Anterior cingulate cortex (tissue), 58 donors: ENCODE measurements around the gene KMT2C.

Source experiments
- DNase-seq, 58 donors: peaks; one replicate each; lab custom pipeline; 2025; lab: John Stamatoyannopoulos, UW

Gene KMT2C

DNA sequence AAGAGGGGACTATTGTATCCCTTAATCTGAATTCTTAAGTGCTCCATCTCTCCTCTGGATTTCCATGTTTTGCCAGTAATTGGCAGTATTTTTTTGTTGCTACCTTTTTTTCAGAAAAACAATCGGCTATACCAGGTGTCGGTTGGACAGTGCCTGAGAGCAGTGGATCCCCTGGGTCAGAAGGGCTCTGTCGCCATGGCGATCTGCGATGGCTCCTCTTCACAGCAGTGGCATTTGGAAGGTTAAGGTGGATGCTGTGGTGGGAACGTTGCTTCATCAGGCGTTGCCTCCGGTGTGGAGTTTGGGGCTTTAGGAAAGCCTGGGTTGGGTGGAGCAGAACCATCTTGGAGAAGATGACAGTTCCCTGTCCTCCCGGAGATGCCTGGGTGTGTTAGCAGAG is 314.4 kb downstream of the KMT2C start:
- no peak for DNase-seq

- no peak for DNase-seq
Observed at GRCh38 chr7:152120776-152121175, 315.0 kb downstream of the KMT2C start.

DNA sequence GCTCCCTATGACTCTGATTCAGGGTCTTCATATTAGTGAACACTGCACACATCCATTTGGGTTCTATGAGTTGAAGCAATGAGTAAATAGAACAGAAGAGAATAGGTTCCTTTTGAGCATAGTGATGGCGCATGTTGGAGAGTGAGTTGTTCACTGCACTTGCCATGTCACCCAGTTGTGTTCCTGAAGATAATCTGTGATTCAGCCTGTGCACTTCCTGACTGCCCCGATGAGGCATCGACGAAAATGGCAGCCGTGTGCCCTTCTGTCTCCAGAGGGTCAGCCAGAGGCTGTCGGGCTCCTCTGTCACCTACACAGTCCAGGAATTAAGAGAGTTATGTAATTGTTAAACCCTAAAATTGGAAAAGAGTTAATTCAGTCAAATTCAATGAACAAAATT is 315.6 kb downstream of the KMT2C start:
- DNase-seq = no peak

GRCh38 chr7:152117356-152117755 is 318.4 kb downstream of the KMT2C start:
- no peak for DNase-seq

DNA sequence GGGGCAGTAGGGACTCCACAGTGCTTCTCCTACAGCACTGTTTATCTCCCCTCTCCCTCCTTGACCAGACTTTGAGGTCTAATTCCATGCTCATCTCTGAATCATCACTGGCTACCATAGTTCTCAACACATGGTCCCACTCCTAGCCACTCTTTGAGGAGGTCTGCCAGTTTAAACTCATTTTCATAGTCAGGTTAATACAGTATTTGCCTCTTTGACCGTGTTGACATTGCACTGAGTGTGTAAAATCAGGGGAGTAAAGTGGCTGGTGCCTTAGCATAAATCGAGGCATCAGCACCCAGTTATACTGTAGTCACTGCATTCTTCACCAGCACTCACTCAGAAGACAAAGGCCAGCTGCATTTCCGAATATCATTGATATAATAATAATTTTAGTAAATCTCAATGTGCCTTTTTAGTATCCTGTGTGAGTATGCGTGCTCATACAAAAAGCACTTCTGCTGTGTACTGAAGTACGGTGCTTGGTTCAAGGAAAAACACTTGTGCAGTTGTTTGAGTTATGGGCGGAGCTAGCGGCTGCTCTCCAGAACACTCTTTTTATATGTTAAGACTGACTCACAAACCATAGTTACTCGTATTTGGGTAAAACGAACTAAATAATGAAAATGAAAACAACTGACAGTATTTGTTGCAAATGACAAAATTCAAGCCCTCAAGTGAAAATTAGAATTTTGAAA is 320.6 kb downstream of the KMT2C start:
- DNase-seq = no peak

GRCh38 chr7:152112829-152113228 is 323.0 kb downstream of the KMT2C start:
- DNase-seq = no peak

DNA sequence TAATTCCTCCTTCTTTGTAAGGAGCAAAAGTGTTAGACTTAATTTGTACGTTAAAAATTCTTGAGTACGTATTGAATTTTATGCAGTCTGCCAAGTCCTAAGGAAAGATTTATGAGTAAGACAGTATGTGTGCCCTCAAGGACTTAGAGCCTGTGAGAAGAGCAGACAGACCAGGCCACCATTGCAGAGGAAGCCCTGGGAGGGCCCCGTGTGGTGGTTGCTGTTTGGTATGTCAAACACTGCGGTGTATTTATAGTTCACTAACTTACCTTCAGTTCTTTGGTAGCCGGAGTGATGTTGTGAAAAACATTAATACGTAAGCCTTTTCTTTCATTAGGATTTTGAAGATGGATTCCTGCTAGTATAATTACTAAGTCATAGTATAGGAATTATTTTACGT is 327.4 kb downstream of the KMT2C start:
- no peak for DNase-seq

DNA sequence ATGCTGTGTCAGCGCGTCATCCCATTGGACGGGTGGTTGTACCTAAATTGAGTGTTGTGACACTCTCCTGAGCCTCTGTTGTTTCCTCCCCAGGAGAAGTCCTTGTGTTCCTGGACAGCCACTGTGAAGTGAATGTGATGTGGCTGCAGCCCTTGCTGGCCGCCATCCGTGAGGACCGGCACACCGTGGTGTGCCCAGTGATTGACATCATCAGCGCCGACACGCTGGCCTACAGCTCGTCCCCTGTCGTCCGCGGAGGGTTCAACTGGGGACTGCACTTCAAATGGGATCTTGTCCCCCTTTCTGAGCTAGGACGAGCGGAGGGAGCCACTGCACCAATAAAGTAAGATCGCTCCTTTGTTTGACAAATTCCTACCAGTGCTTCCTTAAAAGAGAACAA is 327.9 kb downstream of the KMT2C start:
- no peak for DNase-seq

- DNase-seq = no peak
Observed at GRCh38 chr7:152106990-152107389, 328.8 kb downstream of the KMT2C start.

DNA sequence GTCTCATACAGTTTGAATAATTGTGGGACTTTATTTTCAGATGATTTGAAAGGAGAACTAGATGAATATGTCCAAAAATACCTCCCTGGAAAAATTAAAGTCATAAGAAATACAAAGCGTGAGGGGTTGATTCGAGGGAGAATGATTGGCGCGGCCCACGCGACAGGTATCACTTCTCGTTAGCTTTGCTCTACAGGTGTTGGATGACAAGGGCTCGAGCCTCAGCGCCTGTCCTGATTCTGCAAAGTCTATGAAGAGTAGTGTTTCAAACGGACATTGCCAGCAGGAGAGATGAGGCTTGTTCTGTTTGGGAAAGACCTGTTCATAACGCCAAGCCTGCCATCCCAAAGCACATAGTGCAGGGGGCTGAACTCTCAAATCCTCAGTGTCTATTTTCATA is 330.6 kb downstream of the KMT2C start:
- no peak for DNase-seq

GRCh38 chr7:152103691-152104090 is 332.1 kb downstream of the KMT2C start:
- DNase-seq = no peak

DNA sequence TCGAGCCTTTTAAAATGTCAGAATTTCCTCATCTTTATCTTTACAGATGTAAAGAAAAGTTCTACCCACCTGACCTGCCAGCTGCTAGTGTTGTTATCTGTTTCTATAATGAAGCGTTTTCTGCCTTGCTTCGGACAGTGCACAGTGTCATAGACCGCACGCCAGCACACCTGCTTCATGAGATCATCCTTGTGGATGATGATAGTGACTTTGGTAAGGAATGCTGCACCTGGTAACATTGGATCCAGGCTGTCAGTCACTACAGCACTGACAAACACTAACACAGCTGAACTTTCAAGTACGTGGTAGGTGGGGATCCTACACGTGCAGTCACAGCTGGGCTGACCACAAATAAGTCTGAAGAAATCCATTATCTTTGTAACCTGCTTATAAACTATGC is 332.7 kb downstream of the KMT2C start:
- no peak for DNase-seq

DNA sequence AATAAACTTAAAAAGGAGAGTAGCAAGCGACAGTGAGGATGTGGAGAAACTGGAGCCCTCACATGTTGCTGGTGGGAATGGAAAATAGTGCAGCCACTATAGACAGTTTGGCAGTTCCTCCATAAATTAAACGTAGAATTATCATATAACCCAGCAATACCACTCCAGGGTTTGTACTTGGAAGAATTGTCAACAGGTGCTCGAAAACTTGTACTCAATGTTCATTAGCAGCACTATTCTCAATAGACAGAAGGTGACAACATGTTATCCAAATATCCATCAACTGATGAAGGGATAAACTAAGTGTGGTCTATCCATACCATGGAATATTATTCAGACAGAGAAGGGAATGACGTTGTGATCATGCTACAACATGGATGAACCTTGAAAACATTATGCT is 338.5 kb downstream of the KMT2C start:
- DNase-seq = no peak

DNA sequence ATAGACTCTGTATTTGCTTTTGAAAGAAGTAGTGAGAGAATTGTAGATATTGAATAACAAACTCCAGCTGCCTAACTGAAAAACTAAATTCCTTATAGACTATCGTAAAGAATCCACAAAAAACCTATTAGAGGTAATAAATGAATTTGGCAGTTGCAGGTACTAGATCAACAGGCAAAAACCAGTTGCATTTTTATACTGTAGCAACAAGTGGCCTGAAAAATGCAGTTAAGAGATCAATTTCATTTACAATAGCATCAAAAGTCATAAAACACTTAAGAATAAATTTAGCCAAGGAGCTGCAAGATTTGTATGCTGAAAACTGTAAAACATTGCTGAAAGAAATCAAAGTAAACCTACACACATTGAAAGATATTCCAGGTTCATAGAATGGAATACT is 340.0 kb downstream of the KMT2C start:
- DNase-seq = no peak

GRCh38 chr7:152093717-152094116 is 342.1 kb downstream of the KMT2C start:
- no peak for DNase-seq

- no peak for DNase-seq
Observed at GRCh38 chr7:152090747-152091146, 345.1 kb downstream of the KMT2C start.

GRCh38 chr7:152089183-152089582 is 346.6 kb downstream of the KMT2C start:
- no peak for DNase-seq

DNA sequence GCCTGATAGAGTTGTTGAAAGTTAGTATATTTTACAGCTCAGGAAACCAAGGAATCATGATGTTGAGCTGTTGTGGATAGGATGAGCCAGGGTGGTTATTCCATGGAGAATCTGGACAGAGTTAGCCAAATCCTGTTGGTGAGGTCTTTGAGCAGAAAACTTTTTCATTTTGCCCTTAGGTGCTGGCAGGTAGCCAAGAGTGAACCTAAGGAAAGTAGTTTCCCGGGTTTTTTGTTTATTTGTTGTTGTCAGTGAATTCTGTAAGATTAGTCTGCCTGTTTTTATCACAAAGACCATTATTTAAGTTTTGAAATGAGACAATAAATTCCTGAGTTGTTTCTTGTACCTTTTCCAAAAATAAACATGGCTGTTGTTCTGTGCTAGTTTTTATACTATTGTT is 349.3 kb downstream of the KMT2C start:
- no peak for DNase-seq

DNA sequence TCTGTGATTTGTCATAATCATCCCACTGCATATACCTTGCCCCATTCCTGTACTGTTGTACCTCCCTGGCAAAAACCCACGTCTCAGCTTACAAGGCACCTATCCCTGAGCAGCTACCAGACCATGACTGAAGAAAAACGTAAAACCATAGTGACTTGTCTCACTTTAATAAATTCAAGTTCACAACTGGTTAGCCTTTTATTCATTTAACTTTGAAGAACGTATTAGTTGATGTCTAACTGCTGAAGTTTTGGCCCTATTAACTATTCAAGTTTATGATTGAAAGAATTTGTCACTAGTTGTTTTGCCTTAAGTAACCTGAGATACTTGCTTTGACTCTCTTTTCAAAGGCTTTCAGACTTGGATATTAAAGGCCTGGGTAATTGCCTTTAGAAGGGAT is 350.7 kb downstream of the KMT2C start:
- no peak for DNase-seq
